GM12878 (cell line): Measurements from ENCODE around the gene DOK4. TPM values are rescaled to one million over a fixed set of nuclear protein-coding genes. Genes with fewer than 3 reads are reported as not detected.

Source experiments
- ATAC-seq: fragments of 200-7000 bp; cut with Tn5 transposase; 3 replicates; pipeline ENCODE4 v1.9.1; 2020; ENCODE audit warnings: mild to moderate bottlenecking, moderate library complexity
- BruUV-seq: library from RNA; stranded (reverse); fragments of 400-500 nt; replicated peaks from 2 replicates; lab custom pipeline; 2021; lab: Mats Ljungman, UMichigan
- CTCF ChIA-PET: fragments of 300-600 bp; sonication (Branson Sonifier 250); formaldehyde crosslinking; extraction: SDS; loops from one replicate; lab custom pipeline; 2021; ENCODE audit warnings: inconsistent platforms; lab: Yijun Ruan, JAX
- POLR2A ChIA-PET: fragments of 350-600 bp; formaldehyde crosslinking; extraction: SDS; loops from one replicate; lab custom pipeline; 2021; ENCODE audit warnings: inconsistent platforms; lab: Charles Lee
- RAD21 ChIA-PET: fragments of 300-600 bp; sonication (Branson Sonifier 250); formaldehyde crosslinking; loops from one replicate; lab custom pipeline; 2023; ENCODE audit warnings: antibody characterized with exemption; ENCODE audit not compliant: unreplicated experiment; lab: Charles Lee
- SMC1A ChIA-PET: fragments of 300-600 bp; sonication (Branson Sonifier 250); formaldehyde crosslinking; loops from one replicate; lab custom pipeline; 2023; ENCODE audit not compliant: unreplicated experiment, uncharacterized antibody; lab: Charles Lee
- DNase-seq: peaks from one replicate; pipeline ENCODE4 v3.0.0-alpha.2; 2011; ENCODE audit warnings: low read depth, low spot score
- FAIRE-seq: peaks from 3 replicates; lab custom pipeline; 2011; peaks lifted over from hg19 to GRCh38; lab: Jason Lieb, UNC
- H2AFZ ChIP-seq: 2 replicates; pipeline ENCODE4 v1.6.0; 2011; ENCODE audit warnings: low read depth, low read length, control low read depth; ENCODE audit not compliant: control insufficient read depth
- H3K27ac ChIP-seq: 2 replicates; pipeline ENCODE4 v1.5.1; 2011; ENCODE audit warnings: control low read depth; ENCODE audit not compliant: control insufficient read depth, insufficient read depth
- H3K27me3 ChIP-seq, 2 experiments: replicated peaks in 1 of 2; 2 replicates each; pipeline versions ENCODE4 v1.6.0 to v1.6.1; 2011; ENCODE audit warnings: low read length in 1 of 2; ENCODE audit not compliant: control insufficient read depth in 2 of 2, insufficient read depth in 2 of 2
- H3K36me3 ChIP-seq, 2 experiments: 2 replicates each; pipeline ENCODE4 v1.5.1; 2011; ENCODE audit warnings: low read length in 1 of 2; ENCODE audit not compliant: control insufficient read depth in 2 of 2, insufficient read depth in 2 of 2
- H3K4me1 ChIP-seq: 2 replicates; pipeline ENCODE4 v1.6.1; 2011; ENCODE audit warnings: mild to moderate bottlenecking, low read length, moderate library complexity, mixed read lengths; ENCODE audit not compliant: control insufficient read depth, insufficient read depth
- H3K4me2 ChIP-seq: 2 replicates; pipeline ENCODE4 v1.6.0; 2011; ENCODE audit warnings: control low read depth; ENCODE audit not compliant: control insufficient read depth, insufficient read depth
- H3K4me3 ChIP-seq: fragments of 200-600 bp; sonication (generic); 2 replicates; pipeline ENCODE4 v1.5.1; 2016
- H3K79me2 ChIP-seq: 2 replicates; pipeline ENCODE4 v1.6.0; 2011; ENCODE audit warnings: low read length; ENCODE audit not compliant: control insufficient read depth, insufficient read depth
- H3K9ac ChIP-seq: 2 replicates; pipeline ENCODE4 v1.8.0; 2011; ENCODE audit warnings: low read length, control low read depth, mixed read lengths; ENCODE audit not compliant: control insufficient read depth, insufficient read depth
- H3K9me3 ChIP-seq: replicated peaks from 3 replicates; pipeline ENCODE4 v1.5.1; 2011; ENCODE audit warnings: mild to moderate bottlenecking, low read length; ENCODE audit not compliant: control insufficient read depth, insufficient read depth
- H4K20me1 ChIP-seq: 2 replicates; pipeline ENCODE4 v1.6.0; 2011; ENCODE audit not compliant: control insufficient read depth, insufficient read depth
- HDAC2 ChIP-seq: fragments of 200-600 bp; sonication (generic); IDR thresholded peaks from 2 replicates; pipeline ENCODE4 v1.6.1; 2017
- MYB ChIP-seq: fragments of 150-350 bp; IDR thresholded peaks from 2 replicates; pipeline ENCODE4 v1.6.1; 2014; ENCODE audit warnings: mild to moderate bottlenecking, low read depth, low read length, borderline replicate concordance
- NFXL1 ChIP-seq: fragments of 450-650 bp; IDR thresholded peaks from 2 replicates; pipeline ENCODE4 v1.6.1; 2017; ENCODE audit warnings: antibody characterized with exemption, mild to moderate bottlenecking, borderline replicate concordance
- NRF1 ChIP-seq: conservative IDR thresholded peaks from 2 replicates; pipeline ENCODE4 v1.6.1; 2011; ENCODE audit warnings: mild to moderate bottlenecking, low read depth, low read length, improper control_type of control experiment
- PAX5 ChIP-seq: IDR thresholded peaks from 2 replicates; pipeline ENCODE4 v1.6.1; 2011; ENCODE audit warnings: low read depth, low read length, borderline replicate concordance
- POU2F2 ChIP-seq: IDR thresholded peaks from 3 replicates; pipeline ENCODE4 v1.6.1; 2011; ENCODE audit warnings: low read depth, mild to moderate bottlenecking, low read length, borderline replicate concordance
- SIN3A ChIP-seq: IDR thresholded peaks from 2 replicates; pipeline ENCODE4 v1.6.1; 2012; ENCODE audit warnings: low read depth, low read length, improper control_type of control experiment
- SIX5 ChIP-seq: IDR thresholded peaks from 2 replicates; pipeline ENCODE4 v1.6.1; 2011; ENCODE audit warnings: mild to moderate bottlenecking, low read depth, low read length, moderate library complexity; ENCODE audit not compliant: severe bottlenecking
- SMARCA5 ChIP-seq: fragments of 450-650 bp; IDR thresholded peaks from 2 replicates; pipeline ENCODE4 v1.6.1; 2017; ENCODE audit warnings: mild to moderate bottlenecking
- SRF ChIP-seq, 2 experiments: IDR thresholded peaks; 2 replicates each; pipeline ENCODE4 v1.6.1; 2011; ENCODE audit warnings: low read depth in 2 of 2, low read length in 2 of 2, mild to moderate bottlenecking in 1 of 2, moderate library complexity in 1 of 2
- WGBS: methylation state at CpG from one replicate; pipeline ENCODE4 v1.1.6; 2016; ENCODE audit warnings: low lambda C conversion rate; ENCODE audit not compliant: insufficient replicate concordance, insufficient coverage; ENCODE audit errors: missing lambda C conversion rate; 5-methylcytosine and 5-hydroxymethylcytosine counted together
- in situ Hi-C: fragments of 300-500 bp; cut with MboI; formaldehyde crosslinking; loops from 9 replicates; pipeline ENCODE4 v1.14.3; 2018; ENCODE audit warnings: mixed read lengths
- intact Hi-C: fragments of 100-400 bp; cut with micrococcal nuclease; formaldehyde crosslinking; loops from one replicate; pipeline ENCODE4 v1.14.2; 2022; ENCODE audit not compliant: unreplicated experiment
- polyA plus RNA-seq, 11 experiments: library from polyadenylated mRNA; depleted of rRNA in 4 of 11; unstranded in 6 of 11; stranded (reverse) in 5 of 11; fragments of >200 nt; fragmentation: Nextera tagmentation in 4 of 11; fragmentation: Illumina TruSeq in 1 of 11; extraction: Ambion mirVana in 4 of 11; extraction: Trizol in 1 of 11; gene quantifications; 1 replicate in 1 of 11; 2 replicates in 10 of 11; pipeline versions ENCODE4 v1.2.1 to v1.2.3, GENCODE V29; 2011 to 2016; ENCODE audit warnings: inconsistent platforms in 2 of 11, missing spikeins in 2 of 11, low read depth in 1 of 11
- total RNA-seq, 4 experiments: library from RNA; depleted of rRNA in 3 of 4; stranded (reverse); fragments of >200 nt in 3 of 4; fragmentation: Illumina TruSeq in 1 of 4; extraction: Trizol in 1 of 4; gene quantifications; 2 replicates each; pipeline versions ENCODE4 v1.2.1 to v1.2.3, GENCODE V29; 2013 to 2021
- TF ChIP-seq, protein P1 (sequence below): fragments of 150-350 bp; IDR thresholded peaks from 2 replicates; pipeline ENCODE4 v1.6.1; 2014; ENCODE audit warnings: mild to moderate bottlenecking, low read depth, low read length
- TF ChIP-seq, protein P2 (sequence below): IDR thresholded peaks from 2 replicates; pipeline ENCODE4 v1.6.1; 2011; ENCODE audit warnings: borderline replicate concordance, low read depth, mild to moderate bottlenecking, moderate library complexity, mixed read lengths, low read length; ENCODE audit not compliant: insufficient read depth; ENCODE audit errors: extremely low read length
- TF ChIP-seq, protein P3 (sequence below): fragments of 450-650 bp; IDR thresholded peaks from 2 replicates; pipeline ENCODE4 v1.6.1; 2016; ENCODE audit warnings: mild to moderate bottlenecking

Gene DOK4
- total and polyA plus RNA-seq, 10 of the 15 experiments (the other 5 are each of a cell fraction or from before 2014, with no cell fraction given), result 0.20 to 7.0 (median 2.4) TPM; not detected in 1

DNA sequence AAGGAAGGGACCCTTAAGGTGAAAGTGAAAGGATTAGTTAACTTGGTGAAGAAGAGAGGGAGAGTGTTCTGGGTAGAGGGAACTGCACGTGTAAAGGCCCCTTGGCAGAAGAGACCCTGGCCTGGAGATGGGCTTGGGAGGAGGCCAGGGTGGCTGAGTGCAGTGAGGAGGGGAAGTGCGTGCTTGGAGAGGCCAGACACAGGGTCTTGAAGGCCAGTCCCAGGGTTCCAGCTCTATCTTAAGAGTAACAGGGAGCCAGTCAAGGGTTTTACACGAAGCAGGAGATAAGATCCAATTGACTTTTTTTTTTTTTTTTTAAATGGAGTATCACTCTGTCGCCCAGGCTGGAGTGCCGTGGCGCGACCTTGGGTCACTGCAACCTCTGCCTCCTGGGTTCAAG lies 15.2 kb upstream of the DOK4 start:
- intact Hi-C loops (no loop called here), in situ Hi-C loops (no loop called here)
- ChIA-PET POLR2A (no interaction called here), CTCF (no interaction called here), RAD21 (no interaction called here), SMC1A (interaction anchor here (1.5 kb wide), 1 partner anchor 19 kb away, joined by 6 read pairs; no protein-coding TSS in a partner anchor)
- no peak overlapping the region for H2AFZ ChIP-seq
- no peaks in the 10 kb centered on the region; a peak in 1 of 4 replicates for H3K27me3 ChIP-seq
- H3K79me2 ChIP-seq, result no peaks in the 10 kb centered on the region
- H3K4me2 ChIP-seq, result no peak overlapping the region
- H4K20me1 ChIP-seq, result no peaks in the 10 kb centered on the region
- no TSS peak for BruUV-seq
- 38% methylated on average over 6 of the region's 7 CpGs for WGBS
- no peak overlapping the region for H3K4me3 ChIP-seq
- DNase-seq (no peak), FAIRE-seq (no peak), ATAC-seq (no peak)
- H3K9ac ChIP-seq, result no peak overlapping the region
- no peak for TF ChIP-seq SMARCA5
- TF ChIP-seq, protein P1, sequence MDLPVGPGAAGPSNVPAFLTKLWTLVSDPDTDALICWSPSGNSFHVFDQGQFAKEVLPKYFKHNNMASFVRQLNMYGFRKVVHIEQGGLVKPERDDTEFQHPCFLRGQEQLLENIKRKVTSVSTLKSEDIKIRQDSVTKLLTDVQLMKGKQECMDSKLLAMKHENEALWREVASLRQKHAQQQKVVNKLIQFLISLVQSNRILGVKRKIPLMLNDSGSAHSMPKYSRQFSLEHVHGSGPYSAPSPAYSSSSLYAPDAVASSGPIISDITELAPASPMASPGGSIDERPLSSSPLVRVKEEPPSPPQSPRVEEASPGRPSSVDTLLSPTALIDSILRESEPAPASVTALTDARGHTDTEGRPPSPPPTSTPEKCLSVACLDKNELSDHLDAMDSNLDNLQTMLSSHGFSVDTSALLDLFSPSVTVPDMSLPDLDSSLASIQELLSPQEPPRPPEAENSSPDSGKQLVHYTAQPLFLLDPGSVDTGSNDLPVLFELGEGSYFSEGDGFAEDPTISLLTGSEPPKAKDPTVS, result no peak
- TF ChIP-seq, protein P2, sequence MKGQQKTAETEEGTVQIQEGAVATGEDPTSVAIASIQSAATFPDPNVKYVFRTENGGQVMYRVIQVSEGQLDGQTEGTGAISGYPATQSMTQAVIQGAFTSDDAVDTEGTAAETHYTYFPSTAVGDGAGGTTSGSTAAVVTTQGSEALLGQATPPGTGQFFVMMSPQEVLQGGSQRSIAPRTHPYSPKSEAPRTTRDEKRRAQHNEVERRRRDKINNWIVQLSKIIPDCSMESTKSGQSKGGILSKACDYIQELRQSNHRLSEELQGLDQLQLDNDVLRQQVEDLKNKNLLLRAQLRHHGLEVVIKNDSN, result no peak
- no peak for TF ChIP-seq SIX5
- no peak for TF ChIP-seq HDAC2
- no peak for TF ChIP-seq SIN3A
- TF ChIP-seq, protein P3, sequence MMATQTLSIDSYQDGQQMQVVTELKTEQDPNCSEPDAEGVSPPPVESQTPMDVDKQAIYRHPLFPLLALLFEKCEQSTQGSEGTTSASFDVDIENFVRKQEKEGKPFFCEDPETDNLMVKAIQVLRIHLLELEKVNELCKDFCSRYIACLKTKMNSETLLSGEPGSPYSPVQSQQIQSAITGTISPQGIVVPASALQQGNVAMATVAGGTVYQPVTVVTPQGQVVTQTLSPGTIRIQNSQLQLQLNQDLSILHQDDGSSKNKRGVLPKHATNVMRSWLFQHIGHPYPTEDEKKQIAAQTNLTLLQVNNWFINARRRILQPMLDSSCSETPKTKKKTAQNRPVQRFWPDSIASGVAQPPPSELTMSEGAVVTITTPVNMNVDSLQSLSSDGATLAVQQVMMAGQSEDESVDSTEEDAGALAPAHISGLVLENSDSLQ, result no peak
- TF ChIP-seq MYB, result no peak
- no peak for TF ChIP-seq NFXL1
- no peak for TF ChIP-seq SRF (IDR thresholded peaks at IDR 0.05; ENCODE audit: low read depth in 2 of 2, low read length in 2 of 2)
- TF ChIP-seq PAX5, result no peak
- no peak for TF ChIP-seq NRF1
- no peak for TF ChIP-seq POU2F2
- no peaks in the 10 kb centered on the region for H3K4me1 ChIP-seq
- no peak overlapping the region for H3K27ac ChIP-seq
- H3K9me3 ChIP-seq, result no peaks in the 10 kb centered on the region
- H3K36me3 ChIP-seq, result no peaks in the 10 kb centered on the region
